Right lobe of liver (tissue), 4 donors: ENCODE data around the gene ARSG.

Source experiments
- CTCF ChIP-seq, 4 donors: fragments of 200-600 bp in 3 of 4; fragments of 450-650 bp in 1 of 4; IDR thresholded peaks; one replicate each; pipeline versions ENCODE4 v1.5.1 to v1.8.0; 2016 to 2022; ENCODE audit warnings: antibody characterized with exemption in 4 of 4, mild to moderate bottlenecking in 2 of 4
- POLR2A ChIP-seq: fragments of 450-650 bp; IDR thresholded peaks from one replicate; pipeline ENCODE4 v1.6.1; 2017; ENCODE audit warnings: antibody characterized with exemption, mild to moderate bottlenecking
- donor health status: DM: no; HTN: no; CAD: no.
- donor health status: DM: no; HTN: no; CAD: no.
- donor health status: DM: no; HTN: yes; CAD: no.

GRCh38 chr17:68347380-68347779, 56.1 kb downstream of the ARSG start:
- TF ChIP-seq CTCF (IDR thresholded peaks at IDR 0.05), result no peak
- no peak for TF ChIP-seq POLR2A
